Left ventricle myocardium superior (tissue), 1 donor: ENCODE measurements around the gene ERGIC3. TPM values are rescaled to one million over a fixed set of nuclear protein-coding genes. Genes with fewer than 3 reads are reported as not detected.

Source experiments
- ATAC-seq: fragments of 200-7000 bp; cut with Tn5 transposase; one replicate; pipeline ENCODE4 v1.9.1; 2020; ENCODE audit warnings: mild to moderate bottlenecking, moderate library complexity
- DNase-seq: peaks from one replicate; pipeline ENCODE4 v3.0.0-alpha.2; 2020
- intact Hi-C: fragments of 100-400 bp; cut with micrococcal nuclease; formaldehyde crosslinking; loops from one replicate; pipeline ENCODE4 v1.11.0; 2022
- total RNA-seq: library from RNA; stranded (reverse); fragmentation: NEBNext Ultra II Directional; extraction: Animal tissue kit (Norgen Biotek cat#: 25700); gene quantifications from one replicate; pipeline ENCODE4 v1.2.1, GENCODE V29; 2021
- donor health status: DM: no; HTN: yes; CAD: no; lungs with severe emphysema.

The ERGIC3 gene
- total RNA-seq, 1 donor from 2014 or later: 92.3 TPM

GRCh38 chr20:35556871-35557270 is 15.0 kb downstream of the ERGIC3 start:
- intact Hi-C loops: no loop called here
- DNase-seq: no peak
- ATAC-seq: no peak

DNA sequence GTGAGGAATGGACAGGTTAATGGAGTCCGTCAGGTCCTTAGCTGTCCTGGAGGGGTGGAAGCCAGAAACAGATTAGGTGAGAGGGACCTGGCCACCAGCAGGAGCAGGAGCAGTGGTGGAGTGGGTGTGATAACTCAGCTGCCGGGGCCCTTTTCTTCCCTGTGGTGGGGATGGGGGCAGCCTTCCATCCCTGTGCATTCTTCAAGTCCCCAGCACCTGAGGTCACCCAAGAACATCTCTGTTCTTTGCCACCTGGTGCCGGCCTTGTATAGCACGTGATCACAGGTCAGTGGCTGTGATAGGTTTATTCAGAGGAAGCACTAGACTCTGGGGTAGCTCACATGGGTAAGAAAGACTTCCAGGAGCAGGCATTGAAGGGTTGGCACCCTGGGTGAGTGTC is 16.6 kb downstream of the ERGIC3 start:
- no peak for ATAC-seq

GRCh38 chr20:35559042-35559693 is 17.3 kb downstream of the ERGIC3 start:
- intact Hi-C loops: no loop called here
- DNase-seq (no peak), ATAC-seq (no peak)

More for the DNA sequence above, 16.6 kb downstream of the ERGIC3 start:
- DNase-seq: no peak
- intact Hi-C loops: no loop called here

- DNase-seq (no peak), ATAC-seq (no peak)
- intact Hi-C loops: no loop called here
Measured at GRCh38 chr20:35560105-35560511, 18.2 kb downstream of the ERGIC3 start.

DNA sequence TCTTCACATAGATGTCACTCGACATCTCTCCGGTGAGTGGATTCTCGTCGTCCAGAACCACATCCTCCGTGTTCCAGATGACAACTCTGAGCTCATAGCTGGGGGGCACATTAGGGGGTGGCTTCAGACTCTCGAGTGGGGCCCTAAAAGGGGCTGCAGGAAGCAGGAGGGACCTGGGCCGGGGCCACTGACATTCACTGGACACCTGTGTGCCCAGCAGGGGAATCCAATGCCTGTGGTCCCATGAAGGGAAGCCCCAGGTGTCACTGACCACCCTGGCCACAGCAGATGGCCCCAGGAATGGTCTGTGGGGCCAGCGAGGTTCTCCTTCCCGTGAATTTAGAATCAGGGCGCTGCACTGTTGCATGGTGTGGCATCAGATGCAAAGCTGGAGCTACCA is 18.7 kb downstream of the ERGIC3 start:
- ATAC-seq (no peak), DNase-seq (no peak)
- intact Hi-C loops: no loop called here

DNA sequence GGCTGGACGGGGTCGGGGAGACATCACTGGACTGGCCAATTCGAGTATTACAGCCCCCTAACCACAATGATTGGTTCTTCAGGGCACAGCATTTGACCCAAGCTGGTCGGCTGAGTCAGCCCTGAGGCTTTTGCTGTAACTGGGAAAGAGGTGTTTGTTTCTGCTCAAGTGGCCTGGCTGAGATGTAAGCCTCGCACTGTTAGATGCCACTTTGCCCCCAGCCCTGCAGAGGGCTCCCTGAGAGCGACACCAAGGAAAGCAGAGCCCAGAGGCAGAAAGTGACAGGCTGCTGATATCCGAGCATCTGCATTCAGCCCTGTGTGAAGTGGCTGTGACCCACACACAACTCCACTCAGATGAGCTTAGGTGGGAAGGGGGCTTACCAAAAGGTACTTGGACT is 19.4 kb downstream of the ERGIC3 start:
- no peak for DNase-seq
- intact Hi-C loops: no loop called here
- ATAC-seq: peak; percentile 67

DNA sequence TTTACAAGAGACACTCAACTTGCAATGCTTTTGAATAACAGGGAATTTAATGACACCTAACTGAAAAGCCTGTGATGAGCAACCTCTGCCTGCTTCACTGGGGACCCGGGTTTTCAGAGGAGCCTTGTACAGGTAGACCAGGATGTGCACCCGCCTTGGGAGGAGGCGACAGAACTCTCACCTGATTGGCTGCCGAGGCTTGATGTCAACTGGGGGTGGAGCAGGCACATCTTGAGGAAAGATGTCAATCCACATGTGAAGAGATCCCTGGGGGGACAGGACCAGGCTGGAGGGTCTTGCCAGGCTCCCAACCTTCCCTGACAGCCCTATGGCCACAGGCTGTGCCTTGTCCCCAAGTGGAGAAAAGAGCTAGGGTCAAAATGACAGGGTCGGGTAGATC is 19.8 kb downstream of the ERGIC3 start:
- DNase-seq (no peak), ATAC-seq (no peak)

DNA sequence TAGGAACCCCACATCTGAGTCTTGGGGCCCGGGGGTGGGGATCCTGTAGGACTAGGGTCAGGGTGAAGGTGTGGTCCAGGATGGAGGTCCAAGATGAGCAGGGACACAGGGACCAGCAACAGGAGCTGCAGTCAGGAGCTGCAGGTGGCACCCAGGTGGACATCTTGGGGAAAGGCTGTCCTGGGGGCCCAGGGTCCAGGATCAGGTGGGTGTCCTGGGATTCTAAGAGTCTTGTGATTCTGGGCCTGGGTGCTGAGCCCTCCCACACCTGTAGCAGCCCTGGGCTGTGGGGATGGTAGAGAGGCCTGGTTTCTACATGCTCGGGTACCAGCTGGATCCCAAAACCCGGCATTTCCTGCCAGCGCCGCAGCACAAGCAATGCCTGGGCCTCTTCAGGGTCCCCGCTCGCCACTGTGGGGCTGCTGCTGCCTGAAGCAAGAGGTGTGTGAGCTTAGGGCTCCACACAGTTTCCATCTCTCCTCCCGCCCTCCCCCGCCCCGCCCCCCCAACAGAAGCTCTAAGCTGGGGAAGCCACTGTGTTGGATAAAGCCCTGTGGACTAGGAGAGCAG is 20.7 kb downstream of the ERGIC3 start:
- intact Hi-C loops: no loop called here
- DNase-seq (no peak), ATAC-seq (no peak)

More for the DNA sequence above, 19.8 kb downstream of the ERGIC3 start:
- intact Hi-C loops: no loop called here

DNA sequence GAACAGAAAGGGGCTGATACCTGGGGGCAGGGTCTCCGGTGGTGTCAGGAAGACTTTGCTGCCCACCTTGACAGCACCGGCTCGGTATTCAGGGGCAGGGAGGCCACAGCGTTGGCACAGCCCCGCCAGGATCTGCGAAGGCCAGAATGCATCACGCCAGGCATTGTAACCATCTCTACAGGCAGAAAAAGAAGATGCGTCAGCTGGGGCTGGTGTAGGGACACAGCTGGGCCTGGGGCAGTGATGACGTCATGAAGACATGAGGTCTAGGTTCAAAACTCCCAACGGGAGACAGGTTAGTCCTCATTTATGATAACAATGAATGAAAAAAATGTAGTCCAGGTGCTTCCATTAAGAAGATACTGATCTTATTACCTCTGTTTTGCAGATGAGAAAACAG is 22.0 kb downstream of the ERGIC3 start:
- intact Hi-C loops: no loop called here
- no peak for ATAC-seq
- no peak for DNase-seq

GRCh38 chr20:35564905-35565304 is 23.0 kb downstream of the ERGIC3 start:
- intact Hi-C loops: no loop called here
- ATAC-seq: no peak
- DNase-seq: no peak

- intact Hi-C loops: no loop called here
- ATAC-seq (no peak), DNase-seq (no peak)
Measured at GRCh38 chr20:35568645-35569044, 26.8 kb downstream of the ERGIC3 start.

- intact Hi-C loops: no loop called here
- no peak for ATAC-seq
- DNase-seq: no peak
Measured at GRCh38 chr20:35571555-35571954, 29.7 kb downstream of the ERGIC3 start.

GRCh38 chr20:35572838-35573237 is 31.0 kb downstream of the ERGIC3 start:
- intact Hi-C loops: no loop called here
- no peak for DNase-seq
- ATAC-seq: no peak

DNA sequence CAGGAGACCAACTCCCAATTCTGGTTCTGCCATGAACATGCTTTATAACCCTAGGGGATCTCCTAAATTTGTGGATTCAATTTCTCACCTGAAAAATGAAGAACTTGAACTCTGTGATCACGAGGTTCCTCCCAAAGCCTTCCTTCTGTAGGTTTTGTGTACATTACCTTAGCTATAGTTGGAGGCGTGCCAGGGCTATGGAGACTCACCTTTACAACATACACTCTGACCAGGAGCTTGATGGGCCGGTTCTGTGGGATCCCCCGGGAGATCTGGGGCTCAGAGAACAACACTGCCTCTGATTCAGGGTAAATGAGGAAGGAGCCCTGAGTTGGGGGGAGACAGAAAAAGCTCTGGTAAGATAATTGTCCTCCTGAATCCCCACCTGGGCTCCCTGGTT is 34.1 kb downstream of the ERGIC3 start:
- intact Hi-C loops: no loop called here
- no peak for DNase-seq
- no peak for ATAC-seq

DNA sequence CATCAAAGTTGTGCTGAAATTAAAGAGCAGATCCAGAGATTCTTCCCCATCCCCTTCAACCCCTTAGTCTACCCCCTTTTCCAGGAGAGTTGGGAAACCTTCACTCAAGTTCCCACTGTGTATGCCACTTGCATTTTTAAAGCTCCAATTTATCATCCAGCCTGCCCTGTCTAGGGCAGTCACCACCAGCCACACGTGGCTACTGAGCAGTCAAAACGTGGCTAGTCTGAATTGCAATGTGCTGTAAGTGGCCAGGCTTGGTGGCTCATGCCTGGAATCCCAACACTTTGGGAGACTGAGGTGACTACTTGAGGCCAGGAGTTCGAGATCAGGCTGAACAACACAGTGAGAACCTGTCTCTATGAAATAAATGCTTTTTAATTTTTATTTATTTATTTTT is 34.9 kb downstream of the ERGIC3 start:
- DNase-seq (no peak), ATAC-seq (no peak)
- intact Hi-C loops: no loop called here

DNA sequence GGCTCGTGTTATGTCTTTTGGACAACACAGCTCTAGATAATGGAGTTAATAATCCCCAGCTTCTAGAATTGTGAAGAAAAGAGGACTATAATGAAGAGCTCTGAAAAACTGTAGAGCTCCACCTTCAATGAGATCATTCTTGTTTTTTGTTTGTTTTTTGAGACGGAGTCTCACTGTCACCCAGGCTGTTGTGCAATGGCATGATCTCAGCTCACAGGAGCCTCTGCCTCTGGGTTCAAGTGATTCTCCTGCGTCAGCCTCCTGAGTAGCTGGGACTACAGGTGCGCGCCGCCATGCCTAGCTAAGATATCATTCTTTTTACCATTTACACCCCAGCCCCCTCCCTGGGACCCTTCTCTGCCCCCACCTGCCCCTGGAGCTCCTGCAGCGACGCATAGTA is 36.6 kb downstream of the ERGIC3 start:
- DNase-seq (no peak), ATAC-seq (no peak)
- intact Hi-C loops: no loop called here

DNA sequence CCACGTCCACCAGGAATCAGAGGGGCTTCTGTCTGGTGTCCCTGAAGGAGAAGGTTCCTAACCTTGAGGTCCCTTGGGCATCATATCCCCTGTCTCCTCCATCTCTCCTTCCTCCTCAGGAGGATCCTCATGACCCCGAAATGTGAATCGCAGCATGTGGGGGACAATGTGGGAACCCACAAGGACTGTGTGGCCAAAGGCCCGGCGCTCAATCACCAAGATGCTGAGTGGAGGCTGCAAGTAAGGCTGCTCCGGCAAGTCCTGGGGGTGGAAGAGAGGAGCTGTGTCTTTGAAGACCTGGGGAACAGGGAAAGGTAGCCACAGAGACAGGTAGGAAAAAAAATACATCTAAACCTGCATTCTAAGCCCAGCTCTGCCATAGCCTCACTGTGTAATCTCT is 37.3 kb downstream of the ERGIC3 start:
- DNase-seq (no peak), ATAC-seq (no peak)
- intact Hi-C loops: no loop called here

DNA sequence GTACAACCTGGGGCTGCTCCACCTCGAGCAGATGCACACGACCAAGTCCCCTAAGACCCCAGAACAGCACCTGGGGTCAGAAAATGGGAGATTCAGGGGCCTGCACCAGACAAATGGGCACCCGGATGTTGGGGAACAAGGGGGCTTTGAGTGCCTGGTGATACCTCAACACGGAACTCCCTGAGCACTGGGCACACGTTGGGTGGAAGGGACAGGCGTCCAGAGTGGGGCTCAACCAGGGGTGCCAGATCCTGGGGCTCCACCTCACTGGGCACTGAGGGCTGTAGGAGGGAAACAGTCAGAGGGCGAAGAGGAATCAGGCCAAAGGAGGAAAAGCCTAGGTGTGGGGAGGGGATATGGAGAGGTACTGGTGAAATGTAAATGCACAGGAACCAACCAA is 40.3 kb downstream of the ERGIC3 start:
- ATAC-seq: no peak
- no peak for DNase-seq
- intact Hi-C loops: no loop called here

- DNase-seq (no peak), ATAC-seq (no peak)
- intact Hi-C loops: no loop called here
Measured at GRCh38 chr20:35582741-35583404, 41.0 kb downstream of the ERGIC3 start.

- ATAC-seq (no peak), DNase-seq (no peak)
- intact Hi-C loops: no loop called here
Measured at GRCh38 chr20:35583636-35584560, 42.0 kb downstream of the ERGIC3 start.
